GM12892 (cell line): ENCODE results near the gene CSGALNACT2.

Experiments
- POLR2A ChIP-seq: IDR thresholded peaks from 2 replicates; pipeline ENCODE4 v1.6.1; 2011; ENCODE audit warnings: low read depth, low read length, control low read depth
- POLR2AphosphoS5 ChIP-seq: IDR thresholded peaks from 2 replicates; pipeline ENCODE4 v1.6.1; 2011; ENCODE audit warnings: low read depth, low read length, control low read depth
- TAF1 ChIP-seq: IDR thresholded peaks from 2 replicates; pipeline ENCODE4 v1.6.1; 2011; ENCODE audit warnings: low read depth, mild to moderate bottlenecking, control low read depth, low read length, borderline replicate concordance

GRCh38 chr10:43204042-43204942 lies 66.0 kb downstream of the CSGALNACT2 start:
- no peak for TF ChIP-seq TAF1
- no peak for TF ChIP-seq POLR2AphosphoS5
- no peak for TF ChIP-seq POLR2A
